GM20431 (cell line): ENCODE measurements around the gene RNASEH2B.

Experiments
- in situ Hi-C: fragments of 300-500 bp; cut with MseI, MboI; formaldehyde crosslinking; loops from one replicate; pipeline ENCODE4 v1.15.0; 2020; ENCODE audit warnings: low sequenced_read_pairs; ENCODE audit not compliant: unreplicated experiment

The RNASEH2B gene

GRCh38 chr13:50928659-50929462 is 19.3 kb downstream of the RNASEH2B start:
- in situ Hi-C loops, result no loop called here

GRCh38 chr13:50932091-50932490 is 22.5 kb downstream of the RNASEH2B start:
- in situ Hi-C loops, result no loop called here

GRCh38 chr13:50934735-50935435 is 25.3 kb downstream of the RNASEH2B start:
- in situ Hi-C loops, result no loop called here

- in situ Hi-C loops, result no loop called here
These were observed 27.1 kb downstream of the RNASEH2B start for GRCh38 chr13:50936679-50937078.

GRCh38 chr13:50940509-50940908 is 30.9 kb downstream of the RNASEH2B start:
- in situ Hi-C loops, result no loop called here

- in situ Hi-C loops, result no loop called here
These were observed 31.6 kb downstream of the RNASEH2B start for GRCh38 chr13:50941146-50941545.

- in situ Hi-C loops, result no loop called here
These were observed 33.2 kb downstream of the RNASEH2B start for GRCh38 chr13:50942630-50943311.

- in situ Hi-C loops, result no loop called here
These were observed 36.1 kb downstream of the RNASEH2B start for GRCh38 chr13:50945669-50946068.

GRCh38 chr13:50948601-50949000 is 39.0 kb downstream of the RNASEH2B start:
- in situ Hi-C loops, result no loop called here

- in situ Hi-C loops, result no loop called here
These were observed 41.3 kb downstream of the RNASEH2B start for GRCh38 chr13:50950849-50951248.

GRCh38 chr13:50951366-50951765 is 41.8 kb downstream of the RNASEH2B start:
- in situ Hi-C loops, result no loop called here

GRCh38 chr13:50955241-50955640 is 45.6 kb downstream of the RNASEH2B start:
- in situ Hi-C loops, result no loop called here

- in situ Hi-C loops, result no loop called here
These were observed 46.2 kb downstream of the RNASEH2B start for GRCh38 chr13:50955798-50956197.

GRCh38 chr13:50957620-50958019 is 48.0 kb downstream of the RNASEH2B start:
- in situ Hi-C loops, result no loop called here

GRCh38 chr13:50969691-50970090 is 60.1 kb downstream of the RNASEH2B start:
- in situ Hi-C loops, result no loop called here

- in situ Hi-C loops, result no loop called here
These were observed 61.4 kb downstream of the RNASEH2B start for GRCh38 chr13:50970956-50971355.

- in situ Hi-C loops, result no loop called here
These were observed 64.7 kb downstream of the RNASEH2B start for GRCh38 chr13:50974268-50974667.

GRCh38 chr13:50979187-50979586 is 69.6 kb downstream of the RNASEH2B start:
- in situ Hi-C loops, result no loop called here

- in situ Hi-C loops, result no loop called here
These were observed 72.1 kb downstream of the RNASEH2B start for GRCh38 chr13:50981686-50982085.

GRCh38 chr13:50989476-50989875 is 79.9 kb downstream of the RNASEH2B start:
- in situ Hi-C loops, result no loop called here
